ENCODE data around the gene ELL.

- TF ChIP-seq EZH2 (IDR thresholded peaks at IDR 0.05; ENCODE audit: borderline replicate concordance, low read length) (no peak), CTCF (conservative IDR thresholded peaks at IDR 0.05 in 1 of 2, IDR thresholded peaks at IDR 0.05 in 1 of 2; ENCODE audit: extremely low read depth in 1 of 2, insufficient read depth in 1 of 2, low read depth in 1 of 2, low read length in 2 of 2) (no peak)
Measured at GRCh38 chr19:18457483-18458331, 64.2 kb downstream of the ELL start.

Measured in mammary epithelial cell (primary cell).